ENCODE data around the gene FBXO31. TPM values are rescaled to one million over a fixed set of nuclear protein-coding genes. Genes with fewer than 3 reads are reported as not detected.
"Not testable (repeated sequence)": the region's sequence is repeated elsewhere in the genome, so short reads cannot be mapped to it uniquely, and the experiment has no call there.

The FBXO31 gene
- total and polyA plus RNA-seq, 2 donors (not counting 3 experiments of a cell fraction or from before 2014, with no cell fraction given) = 17.1 to 31.8 TPM

DNA sequence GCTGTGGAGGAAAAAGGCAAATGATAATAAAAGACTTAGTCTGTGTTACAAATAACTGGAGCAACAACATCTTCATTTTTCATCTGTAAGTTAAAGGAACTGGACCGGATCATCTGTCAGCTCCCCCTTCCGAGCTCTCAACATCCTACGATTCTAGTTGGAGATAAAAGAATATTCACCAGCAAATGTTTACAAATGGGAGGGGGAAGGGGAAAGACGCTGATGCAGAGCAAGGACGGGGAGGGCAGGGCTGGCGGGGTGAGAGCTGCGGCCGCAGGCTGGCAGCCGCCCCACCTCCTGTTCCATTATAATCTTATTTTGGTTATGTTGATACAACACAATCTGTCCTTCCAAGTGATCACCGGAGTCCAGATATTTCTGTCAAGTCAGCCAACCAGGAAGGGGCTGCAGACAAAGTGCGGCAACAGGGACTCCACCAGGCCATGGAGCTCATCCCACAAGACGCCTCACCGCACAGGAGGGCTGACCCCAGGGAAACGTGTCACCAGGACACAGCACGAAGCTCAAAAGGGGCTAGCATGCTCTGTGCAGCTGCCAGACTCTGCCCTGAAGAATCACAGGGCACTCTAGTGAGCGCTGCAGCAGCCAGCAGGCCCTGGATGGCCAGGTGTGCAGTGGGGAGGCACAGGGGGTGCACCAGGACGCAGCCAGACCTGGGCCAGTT, 19.7 kb downstream of the FBXO31 start:
- CTCF ChIA-PET = interaction anchor here (0.9 to 1.2 kb wide), 4 partner anchors 12 to 32 kb away, joined by 3 to 4 read pairs (median 3); no protein-coding TSS in a partner anchor

DNA sequence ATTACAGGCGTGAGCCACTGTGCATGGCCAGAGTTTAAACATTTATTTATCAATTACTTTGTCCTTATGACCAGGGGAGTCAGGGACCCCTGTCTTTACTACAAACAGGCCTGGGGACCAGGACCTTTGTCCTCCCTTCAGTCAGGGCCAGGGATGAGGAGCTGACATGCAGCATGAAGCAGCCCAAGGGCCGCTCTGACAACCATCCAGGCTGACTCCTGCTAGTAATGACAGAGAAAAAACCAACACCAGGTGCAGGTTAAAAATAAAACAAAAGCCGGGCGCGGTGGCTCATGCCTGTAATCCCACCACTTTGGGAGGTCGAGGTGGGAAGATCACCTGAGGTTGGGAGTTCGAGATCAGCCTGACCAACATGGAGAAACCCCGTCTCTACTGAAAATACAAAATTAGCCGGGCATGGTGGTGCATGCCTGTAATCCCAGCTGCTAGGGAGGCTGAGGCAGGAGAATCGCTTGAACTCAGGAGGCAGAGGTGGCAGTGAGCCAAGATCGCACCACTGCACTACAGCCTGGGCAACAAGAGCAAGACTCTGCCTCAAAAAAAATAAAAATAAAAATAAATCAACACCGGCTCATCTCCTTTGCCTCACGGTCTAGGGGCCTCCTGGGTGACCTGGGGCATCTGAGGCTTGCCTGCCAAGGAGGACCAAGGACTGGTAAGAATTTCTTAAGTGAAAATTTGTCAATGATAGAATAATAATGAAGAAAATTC, 20.6 kb downstream of the FBXO31 start:
- peaks cover 10% of the 10 kb centered on the region for H3K4me1 ChIP-seq (ENCODE audit: control insufficient read depth, extremely low read depth, insufficient read depth, low read length)
- CTCF ChIA-PET = interaction anchor here (0.9 to 1.2 kb wide), 3 partner anchors 15 to 31 kb away, joined by 3 read pairs; no protein-coding TSS in a partner anchor
- H4K20me1 ChIP-seq (replicated peaks; ENCODE audit: control insufficient read depth, extremely low read depth, insufficient read depth, low read length); H3K4me2 ChIP-seq (ENCODE audit: insufficient read depth, low read length); FAIRE-seq; POLR2A ChIA-PET; H3K9me1 ChIP-seq (replicated peaks; ENCODE audit: control insufficient read depth, extremely low read depth, insufficient read depth, low read length); BruUV-seq (replicated peaks); H2AFZ ChIP-seq (ENCODE audit: low read depth, low read length); H3K9ac ChIP-seq (replicated peaks; ENCODE audit: extremely low read depth, insufficient read depth, low read length); H3K4me3 ChIP-seq (replicated peaks in 1 of 3; ENCODE audit: insufficient read depth in 1 of 3, low read depth in 1 of 3, low read length in 3 of 3); intact Hi-C loops (cut with micrococcal nuclease); dilution Hi-C loops (cut with MboI; ENCODE audit: extremely low pct_ligation_motif_present, low sequenced_read_pairs); DNase-seq (ENCODE audit: low read depth, low spot score); H3K9me3 ChIP-seq (replicated peaks; ENCODE audit: control insufficient read depth, insufficient read depth, low read length); H3K27me3 ChIP-seq (ENCODE audit: control insufficient read depth in 2 of 2, insufficient read depth in 2 of 2, low read length in 2 of 2); H3K27ac ChIP-seq (ENCODE audit: insufficient read depth, low read depth, low read length): not testable (repeated sequence)
- H3K79me2 ChIP-seq (ENCODE audit: control insufficient read depth, insufficient read depth, low read length) = peaks cover 23% of the 10 kb centered on the region
- H3K36me3 ChIP-seq (ENCODE audit: control insufficient read depth in 2 of 2, extremely low read depth in 1 of 2, insufficient read depth in 2 of 2, low read length in 2 of 2) = peaks cover 5 to 23% of the 10 kb centered on the region in 2 experiments

More for the DNA sequence above, 19.7 kb downstream of the FBXO31 start:
- Histone ChIP-seq H3K4me1 (ENCODE audit: control insufficient read depth, extremely low read depth, insufficient read depth, low read length) (peaks cover 17% of the 10 kb centered on the region), H3K9ac (replicated peaks; ENCODE audit: extremely low read depth, insufficient read depth, low read length) (no peak overlapping the region), H3K4me3 (replicated peaks in 1 of 3; ENCODE audit: insufficient read depth in 1 of 3, low read depth in 1 of 3, low read length in 3 of 3) (no peak overlapping the region), H3K36me3 (ENCODE audit: control insufficient read depth in 2 of 2, extremely low read depth in 1 of 2, insufficient read depth in 2 of 2, low read length in 2 of 2) (peaks cover 0 to 15% of the 10 kb centered on the region in 2 experiments), H4K20me1 (replicated peaks; ENCODE audit: control insufficient read depth, extremely low read depth, insufficient read depth, low read length) (no peaks in the 10 kb centered on the region), H3K9me3 (replicated peaks; ENCODE audit: control insufficient read depth, insufficient read depth, low read length) (no peaks in the 10 kb centered on the region), H2AFZ (ENCODE audit: low read depth, low read length) (no peak overlapping the region), H3K79me2 (ENCODE audit: control insufficient read depth, insufficient read depth, low read length) (peaks cover 24% of the 10 kb centered on the region), H3K4me2 (ENCODE audit: insufficient read depth, low read length) (peak overlapping the region; percentile 18), H3K27me3 (ENCODE audit: control insufficient read depth in 2 of 2, insufficient read depth in 2 of 2, low read length in 2 of 2) (no peaks in the 10 kb centered on the region), H3K27ac (ENCODE audit: insufficient read depth, low read depth, low read length) (peak overlapping the region; percentile 16), H3K9me1 (replicated peaks; ENCODE audit: control insufficient read depth, extremely low read depth, insufficient read depth, low read length) (no peaks in the 10 kb centered on the region)
- peak; percentile 37 for DNase-seq (ENCODE audit: low read depth, low spot score)
- no TSS peak for BruUV-seq (replicated peaks)
- TF ChIP-seq FOS (IDR thresholded peaks at IDR 0.05; ENCODE audit: borderline replicate concordance, insufficient read depth, low read length) (no peak), EZH2 (IDR thresholded peaks at IDR 0.05; ENCODE audit: borderline replicate concordance, low read depth, low read length, severe bottlenecking) (no peak), MAX (IDR thresholded peaks at IDR 0.05; ENCODE audit: insufficient read depth, insufficient read length) (no peak), POLR2A (IDR thresholded peaks at IDR 0.05; ENCODE audit: low read depth, low read length) (no peak), MYC (IDR thresholded peaks at IDR 0.05; ENCODE audit: low read depth, low read length) (no peak), GATA2 (IDR thresholded peaks at IDR 0.05; ENCODE audit: insufficient read depth, insufficient read length, low read depth, low read length) (no peak), JUN (IDR thresholded peaks at IDR 0.05; ENCODE audit: borderline replicate concordance, insufficient read depth, insufficient read length, low read depth) (no peak)
- TF ChIP-seq, protein P1, sequence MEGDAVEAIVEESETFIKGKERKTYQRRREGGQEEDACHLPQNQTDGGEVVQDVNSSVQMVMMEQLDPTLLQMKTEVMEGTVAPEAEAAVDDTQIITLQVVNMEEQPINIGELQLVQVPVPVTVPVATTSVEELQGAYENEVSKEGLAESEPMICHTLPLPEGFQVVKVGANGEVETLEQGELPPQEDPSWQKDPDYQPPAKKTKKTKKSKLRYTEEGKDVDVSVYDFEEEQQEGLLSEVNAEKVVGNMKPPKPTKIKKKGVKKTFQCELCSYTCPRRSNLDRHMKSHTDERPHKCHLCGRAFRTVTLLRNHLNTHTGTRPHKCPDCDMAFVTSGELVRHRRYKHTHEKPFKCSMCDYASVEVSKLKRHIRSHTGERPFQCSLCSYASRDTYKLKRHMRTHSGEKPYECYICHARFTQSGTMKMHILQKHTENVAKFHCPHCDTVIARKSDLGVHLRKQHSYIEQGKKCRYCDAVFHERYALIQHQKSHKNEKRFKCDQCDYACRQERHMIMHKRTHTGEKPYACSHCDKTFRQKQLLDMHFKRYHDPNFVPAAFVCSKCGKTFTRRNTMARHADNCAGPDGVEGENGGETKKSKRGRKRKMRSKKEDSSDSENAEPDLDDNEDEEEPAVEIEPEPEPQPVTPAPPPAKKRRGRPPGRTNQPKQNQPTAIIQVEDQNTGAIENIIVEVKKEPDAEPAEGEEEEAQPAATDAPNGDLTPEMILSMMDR (IDR thresholded peaks at IDR 0.05; ENCODE audit: extremely low read depth in 1 of 2, insufficient read depth in 1 of 2, low read depth in 1 of 2, low read length in 2 of 2) = no peak
- intact Hi-C loops (cut with micrococcal nuclease) = no loop called here
- peak; percentile 49 for FAIRE-seq
- POLR2A ChIA-PET = interaction anchor here (0.7 kb wide), 1 partner anchor 15 kb away, joined by 4 read pairs; no protein-coding TSS in a partner anchor
- dilution Hi-C loops (cut with MboI; ENCODE audit: extremely low pct_ligation_motif_present, low sequenced_read_pairs) = no loop called here

All from endothelial cell of umbilical vein (primary cell).